HL-60 (cell line): ENCODE results near the gene AKR1C1.
"Not testable (repeated sequence)": the region's sequence is repeated elsewhere in the genome, so short reads cannot be mapped to it uniquely, and the experiment has no call there.

Source experiments
- DNase-seq, 2 experiments: peaks; one replicate each; pipeline ENCODE4 v3.0.0-alpha.2; 2010 to 2020; ENCODE audit warnings: low read depth in 1 of 2, low spot score in 1 of 2
- H3K27ac ChIP-seq: fragments of 250-450 bp; sonication (Bioruptor Pico); replicated peaks from 2 replicates; pipeline ENCODE4 v1.5.1; 2020; ENCODE audit warnings: mild to moderate bottlenecking, moderate library complexity
- H3K27me3 ChIP-seq: fragments of 250-450 bp; sonication (Bioruptor Pico); 2 replicates; pipeline ENCODE4 v1.5.1; 2021; ENCODE audit warnings: mild to moderate bottlenecking, moderate library complexity; ENCODE audit not compliant: insufficient read depth, poor library complexity, severe bottlenecking
- H3K4me3 ChIP-seq: replicated peaks from 2 replicates; pipeline ENCODE4 v1.5.1; 2011; ENCODE audit warnings: mild to moderate bottlenecking, control low read depth, low read length; ENCODE audit not compliant: insufficient read depth
- GABPA ChIP-seq: IDR thresholded peaks from 2 replicates; pipeline ENCODE4 v1.6.1; 2012; ENCODE audit warnings: low read depth
- POLR2AphosphoS5 ChIP-seq: IDR thresholded peaks from 2 replicates; pipeline ENCODE4 v1.6.1; 2012; ENCODE audit warnings: low read depth
- SPI1 ChIP-seq: IDR thresholded peaks from 2 replicates; pipeline ENCODE4 v1.6.1; 2012; ENCODE audit warnings: low read depth, mild to moderate bottlenecking, borderline replicate concordance
- TF ChIP-seq, protein P1 (sequence below): IDR thresholded peaks from one replicate; pipeline ENCODE4 v1.5.1; 2011; ENCODE audit warnings: low read length, control low read depth, inconsistent platforms; ENCODE audit not compliant: insufficient read depth
- TF ChIP-seq, protein P2 (sequence below): IDR thresholded peaks from 2 replicates; pipeline ENCODE4 v1.6.1; 2012; ENCODE audit warnings: low read depth; ENCODE audit not compliant: insufficient replicate concordance

The AKR1C1 gene

DNA sequence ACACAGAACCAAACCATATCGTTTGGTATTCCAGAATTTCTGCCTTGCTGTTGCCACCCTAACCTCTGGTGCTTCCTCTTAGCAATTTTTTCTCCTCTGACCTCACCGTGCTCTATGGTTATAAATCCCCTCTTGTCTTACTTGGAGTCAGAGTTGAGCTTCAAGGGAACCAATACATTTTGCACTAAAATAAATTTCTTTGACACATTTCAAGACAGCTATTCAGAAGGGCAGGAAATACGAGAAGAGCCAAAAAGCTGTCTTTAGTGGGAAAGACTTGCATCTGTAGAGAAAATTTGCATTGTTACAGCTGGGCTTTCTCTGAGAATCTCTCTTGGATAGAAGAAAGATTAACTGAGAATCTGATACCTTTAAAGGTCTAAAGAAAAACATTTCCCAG, 54.9 kb downstream of the AKR1C1 start:
- no peak for DNase-seq
- no peak overlapping the region for H3K4me3 ChIP-seq
- no peaks in the 10 kb centered on the region for H3K27me3 ChIP-seq
- TF ChIP-seq GABPA (no peak), POLR2AphosphoS5 (no peak), SPI1 (no peak)
- TF ChIP-seq, protein P1, sequence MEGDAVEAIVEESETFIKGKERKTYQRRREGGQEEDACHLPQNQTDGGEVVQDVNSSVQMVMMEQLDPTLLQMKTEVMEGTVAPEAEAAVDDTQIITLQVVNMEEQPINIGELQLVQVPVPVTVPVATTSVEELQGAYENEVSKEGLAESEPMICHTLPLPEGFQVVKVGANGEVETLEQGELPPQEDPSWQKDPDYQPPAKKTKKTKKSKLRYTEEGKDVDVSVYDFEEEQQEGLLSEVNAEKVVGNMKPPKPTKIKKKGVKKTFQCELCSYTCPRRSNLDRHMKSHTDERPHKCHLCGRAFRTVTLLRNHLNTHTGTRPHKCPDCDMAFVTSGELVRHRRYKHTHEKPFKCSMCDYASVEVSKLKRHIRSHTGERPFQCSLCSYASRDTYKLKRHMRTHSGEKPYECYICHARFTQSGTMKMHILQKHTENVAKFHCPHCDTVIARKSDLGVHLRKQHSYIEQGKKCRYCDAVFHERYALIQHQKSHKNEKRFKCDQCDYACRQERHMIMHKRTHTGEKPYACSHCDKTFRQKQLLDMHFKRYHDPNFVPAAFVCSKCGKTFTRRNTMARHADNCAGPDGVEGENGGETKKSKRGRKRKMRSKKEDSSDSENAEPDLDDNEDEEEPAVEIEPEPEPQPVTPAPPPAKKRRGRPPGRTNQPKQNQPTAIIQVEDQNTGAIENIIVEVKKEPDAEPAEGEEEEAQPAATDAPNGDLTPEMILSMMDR = no peak
- TF ChIP-seq, protein P2, sequence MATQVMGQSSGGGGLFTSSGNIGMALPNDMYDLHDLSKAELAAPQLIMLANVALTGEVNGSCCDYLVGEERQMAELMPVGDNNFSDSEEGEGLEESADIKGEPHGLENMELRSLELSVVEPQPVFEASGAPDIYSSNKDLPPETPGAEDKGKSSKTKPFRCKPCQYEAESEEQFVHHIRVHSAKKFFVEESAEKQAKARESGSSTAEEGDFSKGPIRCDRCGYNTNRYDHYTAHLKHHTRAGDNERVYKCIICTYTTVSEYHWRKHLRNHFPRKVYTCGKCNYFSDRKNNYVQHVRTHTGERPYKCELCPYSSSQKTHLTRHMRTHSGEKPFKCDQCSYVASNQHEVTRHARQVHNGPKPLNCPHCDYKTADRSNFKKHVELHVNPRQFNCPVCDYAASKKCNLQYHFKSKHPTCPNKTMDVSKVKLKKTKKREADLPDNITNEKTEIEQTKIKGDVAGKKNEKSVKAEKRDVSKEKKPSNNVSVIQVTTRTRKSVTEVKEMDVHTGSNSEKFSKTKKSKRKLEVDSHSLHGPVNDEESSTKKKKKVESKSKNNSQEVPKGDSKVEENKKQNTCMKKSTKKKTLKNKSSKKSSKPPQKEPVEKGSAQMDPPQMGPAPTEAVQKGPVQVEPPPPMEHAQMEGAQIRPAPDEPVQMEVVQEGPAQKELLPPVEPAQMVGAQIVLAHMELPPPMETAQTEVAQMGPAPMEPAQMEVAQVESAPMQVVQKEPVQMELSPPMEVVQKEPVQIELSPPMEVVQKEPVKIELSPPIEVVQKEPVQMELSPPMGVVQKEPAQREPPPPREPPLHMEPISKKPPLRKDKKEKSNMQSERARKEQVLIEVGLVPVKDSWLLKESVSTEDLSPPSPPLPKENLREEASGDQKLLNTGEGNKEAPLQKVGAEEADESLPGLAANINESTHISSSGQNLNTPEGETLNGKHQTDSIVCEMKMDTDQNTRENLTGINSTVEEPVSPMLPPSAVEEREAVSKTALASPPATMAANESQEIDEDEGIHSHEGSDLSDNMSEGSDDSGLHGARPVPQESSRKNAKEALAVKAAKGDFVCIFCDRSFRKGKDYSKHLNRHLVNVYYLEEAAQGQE = no peak
- no peak overlapping the region for H3K27ac ChIP-seq

DNA sequence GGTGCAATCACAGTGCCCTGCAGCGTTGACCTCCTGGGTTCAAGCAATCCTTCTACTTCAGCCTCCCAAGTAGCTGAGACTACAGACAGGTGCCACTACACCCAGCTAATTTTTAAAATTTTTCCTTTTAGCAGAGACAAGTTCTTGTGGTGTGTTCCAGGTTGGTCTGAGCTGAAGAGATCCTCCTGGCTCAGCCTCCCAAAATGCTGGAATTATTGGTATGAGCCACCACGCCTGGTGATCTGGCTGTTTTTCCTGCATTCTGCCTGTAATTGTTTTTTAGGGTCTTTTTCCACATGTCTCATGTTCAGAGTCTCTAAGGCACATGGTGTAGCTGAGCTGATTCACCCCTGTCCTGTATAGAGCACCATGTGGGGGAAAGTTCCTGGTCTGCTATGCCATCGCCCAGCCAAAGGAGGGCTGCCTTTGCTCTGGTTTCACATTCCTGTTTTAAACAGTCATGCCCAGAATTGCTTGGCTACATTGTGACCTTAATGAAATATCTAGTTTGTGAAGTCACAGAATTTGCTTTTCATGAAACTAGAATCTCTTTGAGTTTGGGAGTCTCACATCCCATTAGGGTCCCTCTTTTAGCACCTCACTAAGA, 55.6 kb downstream of the AKR1C1 start:
- H3K27me3 ChIP-seq, H3K27ac ChIP-seq, H3K4me3 ChIP-seq, DNase-seq: not testable (repeated sequence)

DNA sequence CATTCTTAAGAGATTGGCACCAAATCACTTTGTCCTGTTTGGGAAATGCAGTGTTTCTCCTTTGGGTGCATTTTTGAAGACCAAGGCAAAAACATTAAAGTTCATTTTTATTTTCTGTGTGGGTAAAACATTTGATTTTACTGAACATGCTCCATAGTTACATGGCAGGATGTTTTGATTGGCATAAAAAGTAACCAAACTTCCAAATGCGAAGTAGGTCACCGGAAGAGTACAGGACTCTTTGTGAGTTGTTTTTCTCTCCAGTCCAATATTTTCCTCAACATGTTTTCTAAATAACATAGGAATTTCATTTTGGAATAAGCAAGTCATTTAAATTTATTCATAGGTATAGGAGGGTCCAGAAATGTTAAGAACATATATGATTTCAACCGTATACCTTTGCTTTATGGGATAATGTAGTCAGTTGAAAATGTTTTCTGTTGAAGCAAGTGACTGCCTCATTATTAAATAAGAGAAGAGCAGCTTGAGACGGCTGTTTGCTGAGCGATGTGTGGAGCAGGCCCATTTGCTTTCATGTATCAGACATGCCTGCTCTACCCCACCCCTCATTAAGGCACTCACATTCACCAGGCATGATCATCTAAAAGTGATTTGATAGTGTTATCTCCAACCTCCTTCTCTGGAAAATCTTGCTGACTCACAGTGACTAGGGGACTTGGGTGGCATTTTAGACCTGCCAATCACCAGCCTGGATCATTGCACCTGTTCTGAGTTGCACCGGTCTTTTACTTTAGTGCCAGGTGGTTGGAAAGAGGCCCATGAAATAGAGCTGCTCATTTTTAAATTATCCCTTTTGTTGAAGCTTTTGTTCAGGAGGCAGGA, 56.8 kb downstream of the AKR1C1 start:
- not testable (repeated sequence) for H3K4me3 ChIP-seq, H3K27ac ChIP-seq, DNase-seq, H3K27me3 ChIP-seq

DNA sequence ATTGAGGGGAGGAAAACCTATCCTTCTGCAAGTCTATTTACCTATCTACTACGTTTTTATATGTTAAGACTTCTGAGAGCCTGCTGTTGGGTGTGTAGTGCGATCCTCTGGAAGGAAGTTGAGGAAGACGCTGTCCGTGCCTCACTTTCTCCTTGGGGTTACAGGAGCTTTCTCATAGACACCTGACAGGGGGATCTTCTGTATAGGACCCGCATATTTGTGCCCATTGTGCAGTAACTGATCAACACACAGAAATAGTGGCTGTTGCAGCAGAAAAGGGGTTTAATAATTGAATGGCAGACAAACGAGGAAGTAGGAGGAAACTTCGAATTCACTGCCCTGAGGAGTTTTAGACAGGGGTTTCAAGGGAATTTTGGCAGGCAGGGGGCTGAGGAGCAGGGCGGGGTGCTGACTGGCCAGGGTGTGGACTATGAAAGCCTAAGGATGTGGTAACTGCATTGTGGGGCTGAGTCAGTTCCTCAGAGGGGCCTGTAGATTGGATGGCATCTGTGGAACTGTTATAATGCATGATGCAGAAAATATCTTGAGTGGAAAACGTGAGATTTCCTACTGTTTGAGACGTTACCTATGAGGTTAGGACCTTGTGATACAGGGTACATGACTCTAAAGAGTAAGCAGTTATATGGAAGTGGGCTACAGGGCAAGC, 58.5 kb downstream of the AKR1C1 start:
- not testable (repeated sequence) for H3K27me3 ChIP-seq, H3K27ac ChIP-seq, DNase-seq, H3K4me3 ChIP-seq

DNA sequence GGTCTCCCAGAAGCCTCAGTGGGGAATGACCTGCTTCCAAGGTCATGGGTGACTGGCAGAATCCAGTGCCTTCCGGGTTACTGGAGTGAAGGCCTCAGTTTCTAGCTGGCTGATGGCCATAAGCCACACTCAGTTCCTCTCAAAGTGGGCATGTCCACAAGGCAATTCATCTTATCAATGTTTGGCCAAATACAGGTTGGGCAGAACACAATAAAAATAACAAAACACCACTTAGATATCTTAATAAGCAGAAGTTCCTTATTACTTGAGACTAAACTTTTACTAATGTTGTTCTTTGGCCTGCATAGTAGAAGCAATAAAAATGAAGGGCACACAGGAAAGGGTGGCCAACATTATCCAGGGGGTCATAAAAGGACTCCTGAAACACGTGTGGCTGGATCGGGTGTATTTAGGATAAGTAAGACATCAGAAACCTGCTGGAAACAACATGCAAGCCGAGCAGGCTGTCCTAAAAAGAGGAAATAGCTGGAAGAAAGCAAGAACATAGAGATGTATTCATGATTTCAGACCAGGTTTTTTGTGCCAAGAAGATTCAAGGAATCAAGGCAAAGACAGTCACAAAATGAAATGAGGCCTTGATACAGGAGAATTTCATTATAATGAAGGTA, 60.1 kb downstream of the AKR1C1 start:
- no peak overlapping the region for H3K4me3 ChIP-seq
- no peak overlapping the region for H3K27ac ChIP-seq
- H3K27me3 ChIP-seq = no peaks in the 10 kb centered on the region
- TF ChIP-seq, protein P2 = no peak
- TF ChIP-seq GABPA (no peak), SPI1 (no peak), POLR2AphosphoS5 (no peak)
- TF ChIP-seq, protein P1 = no peak
- no peak for DNase-seq

DNA sequence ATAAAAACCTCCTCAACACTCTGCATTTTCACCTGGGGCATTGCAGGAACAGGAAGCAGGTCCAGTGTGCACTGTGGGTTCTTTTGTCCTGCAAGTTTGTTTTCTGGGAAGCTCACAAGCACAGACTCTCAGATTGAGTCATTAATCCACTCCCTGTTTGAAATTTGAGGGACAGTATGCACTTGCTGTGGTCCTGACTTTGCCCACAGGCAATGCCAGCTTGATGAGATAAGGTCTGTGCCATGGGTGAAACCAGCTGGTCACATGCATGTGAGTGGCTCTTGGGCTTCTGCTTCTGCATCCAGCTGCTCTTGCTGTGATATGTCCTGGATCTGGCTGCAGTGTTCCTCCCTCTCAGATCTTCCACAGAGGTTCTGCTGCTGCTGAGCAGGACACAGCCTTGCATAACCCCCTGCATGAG, 62.3 kb downstream of the AKR1C1 start:
- not testable (repeated sequence) for H3K27me3 ChIP-seq, DNase-seq, H3K4me3 ChIP-seq, H3K27ac ChIP-seq
